SU-DHL-6 (cell line): ENCODE measurements around the gene CD200R1L.

Experiments
- CTCF ChIP-seq: fragments of 200-600 bp; sonication (generic); IDR thresholded peaks from one replicate; pipeline ENCODE4 v1.5.1; 2017; ENCODE audit warnings: antibody characterized with exemption, mild to moderate bottlenecking, low read length, moderate library complexity; ENCODE audit not compliant: insufficient read depth, poor library complexity, severe bottlenecking
- EZH2phosphoT487 ChIP-seq: fragments of 200-600 bp; sonication (generic), shearing (Covaris generic); conservative IDR thresholded peaks from 2 replicates; pipeline ENCODE4 v1.6.1; 2018; ENCODE audit warnings: mild to moderate bottlenecking, antibody characterized with exemption, low read length, moderate library complexity, mixed read lengths

GRCh38 chr3:112817797-112818196 lies 28.9 kb downstream of the CD200R1L start:
- TF ChIP-seq CTCF (no peak), EZH2phosphoT487 (no peak)
